Measurements from ENCODE around the gene SPSB4. TPM values are rescaled to one million over a fixed set of nuclear protein-coding genes. Genes with fewer than 3 reads are reported as not detected.

SPSB4 gene
- total and polyA plus RNA-seq, 4 donors, result 0.19 to 1.9 (median 0.87) TPM

- H3K36me3 ChIP-seq (ENCODE audit: control insufficient read depth in 4 of 4, insufficient read depth in 3 of 4, low read depth in 1 of 4, low read length in 3 of 4), result no peaks in the 10 kb centered on the region
- H3K4me1 ChIP-seq (ENCODE audit: control insufficient read depth in 4 of 4, insufficient read depth in 4 of 4, low read length in 3 of 4), result no peaks in the 10 kb centered on the region
- 89% methylated on average over 11 of the region's 11 CpGs for WGBS
- no peaks in the 10 kb centered on the region for H3K27me3 ChIP-seq (ENCODE audit: control insufficient read depth in 4 of 4, insufficient read depth in 4 of 4, low read length in 3 of 4)
- no peak for DNase-seq (ENCODE audit: low spot score)
- peaks cover 0 to 8% (median 2%) of the 10 kb centered on the region in 4 donors for H3K9me3 ChIP-seq (ENCODE audit: control insufficient read depth in 4 of 4, low read length in 3 of 4)
- H3K4me3 ChIP-seq (ENCODE audit: low read depth in 1 of 3, low read length in 3 of 3), result no peak overlapping the region
- no peak overlapping the region for H3K9ac ChIP-seq (ENCODE audit: low read depth in 1 of 2, low read length in 2 of 2)
- TF ChIP-seq NR2F2 (IDR thresholded peaks at IDR 0.05) (no peak), HNF4A (conservative IDR thresholded peaks at IDR 0.05) (no peak), EGR1 (IDR thresholded peaks at IDR 0.05; ENCODE audit: low read depth in 2 of 2) (no peak), TAF1 (conservative IDR thresholded peaks at IDR 0.05) (no peak), HNF4G (IDR thresholded peaks at IDR 0.05) (no peak), FOXA2 (IDR thresholded peaks at IDR 0.05) (no peak), SP1 (IDR thresholded peaks at IDR 0.05) (no peak), GABPA (IDR thresholded peaks at IDR 0.05 in 1 of 2, conservative IDR thresholded peaks at IDR 0.05 in 1 of 2) (no peak), JUND (IDR thresholded peaks at IDR 0.05) (no peak), FOXA1 (IDR thresholded peaks at IDR 0.05) (no peak), RAD21 (IDR thresholded peaks at IDR 0.05) (no peak), RXRA (IDR thresholded peaks at IDR 0.05) (no peak)
- TF ChIP-seq, protein P1, sequence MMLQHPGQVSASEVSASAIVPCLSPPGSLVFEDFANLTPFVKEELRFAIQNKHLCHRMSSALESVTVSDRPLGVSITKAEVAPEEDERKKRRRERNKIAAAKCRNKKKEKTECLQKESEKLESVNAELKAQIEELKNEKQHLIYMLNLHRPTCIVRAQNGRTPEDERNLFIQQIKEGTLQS (IDR thresholded peaks at IDR 0.05), result no peak
- TF ChIP-seq, protein P2, sequence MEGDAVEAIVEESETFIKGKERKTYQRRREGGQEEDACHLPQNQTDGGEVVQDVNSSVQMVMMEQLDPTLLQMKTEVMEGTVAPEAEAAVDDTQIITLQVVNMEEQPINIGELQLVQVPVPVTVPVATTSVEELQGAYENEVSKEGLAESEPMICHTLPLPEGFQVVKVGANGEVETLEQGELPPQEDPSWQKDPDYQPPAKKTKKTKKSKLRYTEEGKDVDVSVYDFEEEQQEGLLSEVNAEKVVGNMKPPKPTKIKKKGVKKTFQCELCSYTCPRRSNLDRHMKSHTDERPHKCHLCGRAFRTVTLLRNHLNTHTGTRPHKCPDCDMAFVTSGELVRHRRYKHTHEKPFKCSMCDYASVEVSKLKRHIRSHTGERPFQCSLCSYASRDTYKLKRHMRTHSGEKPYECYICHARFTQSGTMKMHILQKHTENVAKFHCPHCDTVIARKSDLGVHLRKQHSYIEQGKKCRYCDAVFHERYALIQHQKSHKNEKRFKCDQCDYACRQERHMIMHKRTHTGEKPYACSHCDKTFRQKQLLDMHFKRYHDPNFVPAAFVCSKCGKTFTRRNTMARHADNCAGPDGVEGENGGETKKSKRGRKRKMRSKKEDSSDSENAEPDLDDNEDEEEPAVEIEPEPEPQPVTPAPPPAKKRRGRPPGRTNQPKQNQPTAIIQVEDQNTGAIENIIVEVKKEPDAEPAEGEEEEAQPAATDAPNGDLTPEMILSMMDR (IDR thresholded peaks at IDR 0.05; ENCODE audit: low read depth, low read length, missing input control), result no peak
- TF ChIP-seq, protein P3, sequence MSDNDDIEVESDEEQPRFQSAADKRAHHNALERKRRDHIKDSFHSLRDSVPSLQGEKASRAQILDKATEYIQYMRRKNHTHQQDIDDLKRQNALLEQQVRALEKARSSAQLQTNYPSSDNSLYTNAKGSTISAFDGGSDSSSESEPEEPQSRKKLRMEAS (IDR thresholded peaks at IDR 0.05), result no peak
- TF ChIP-seq, protein P4, sequence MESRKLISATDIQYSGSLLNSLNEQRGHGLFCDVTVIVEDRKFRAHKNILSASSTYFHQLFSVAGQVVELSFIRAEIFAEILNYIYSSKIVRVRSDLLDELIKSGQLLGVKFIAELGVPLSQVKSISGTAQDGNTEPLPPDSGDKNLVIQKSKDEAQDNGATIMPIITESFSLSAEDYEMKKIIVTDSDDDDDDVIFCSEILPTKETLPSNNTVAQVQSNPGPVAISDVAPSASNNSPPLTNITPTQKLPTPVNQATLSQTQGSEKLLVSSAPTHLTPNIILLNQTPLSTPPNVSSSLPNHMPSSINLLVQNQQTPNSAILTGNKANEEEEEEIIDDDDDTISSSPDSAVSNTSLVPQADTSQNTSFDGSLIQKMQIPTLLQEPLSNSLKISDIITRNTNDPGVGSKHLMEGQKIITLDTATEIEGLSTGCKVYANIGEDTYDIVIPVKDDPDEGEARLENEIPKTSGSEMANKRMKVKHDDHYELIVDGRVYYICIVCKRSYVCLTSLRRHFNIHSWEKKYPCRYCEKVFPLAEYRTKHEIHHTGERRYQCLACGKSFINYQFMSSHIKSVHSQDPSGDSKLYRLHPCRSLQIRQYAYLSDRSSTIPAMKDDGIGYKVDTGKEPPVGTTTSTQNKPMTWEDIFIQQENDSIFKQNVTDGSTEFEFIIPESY (IDR thresholded peaks at IDR 0.05), result no peak
- H3K27ac ChIP-seq (ENCODE audit: low read depth in 1 of 2, low read length in 2 of 2), result no peak overlapping the region
These were observed 95.9 kb downstream of the SPSB4 start for GRCh38 chr3:141146979-141147470.

- no peak for TF ChIP-seq RXRA (IDR thresholded peaks at IDR 0.05)
- TF ChIP-seq GABPA (IDR thresholded peaks at IDR 0.05 in 1 of 2, conservative IDR thresholded peaks at IDR 0.05 in 1 of 2), result no peak
- no peak for TF ChIP-seq EGR1 (IDR thresholded peaks at IDR 0.05; ENCODE audit: low read depth in 2 of 2)
- no peak for TF ChIP-seq REST (IDR thresholded peaks at IDR 0.05)
- no peak for TF ChIP-seq TAF1 (conservative IDR thresholded peaks at IDR 0.05)
- no peak for TF ChIP-seq YY1 (IDR thresholded peaks at IDR 0.05)
- TF ChIP-seq, protein P4 (IDR thresholded peaks at IDR 0.05), result no peak
- no peak for TF ChIP-seq HNF4G (IDR thresholded peaks at IDR 0.05)
- no peak for TF ChIP-seq SP1 (IDR thresholded peaks at IDR 0.05)
- TF ChIP-seq JUND (IDR thresholded peaks at IDR 0.05), result no peak
- TF ChIP-seq FOXA1 (IDR thresholded peaks at IDR 0.05), result no peak
- peaks cover 0 to 8% (median 2%) of the 10 kb centered on the region in 4 donors for H3K9me3 ChIP-seq (ENCODE audit: control insufficient read depth in 4 of 4, low read length in 3 of 4)
- no peaks in the 10 kb centered on the region for H3K36me3 ChIP-seq (ENCODE audit: control insufficient read depth in 4 of 4, insufficient read depth in 3 of 4, low read depth in 1 of 4, low read length in 3 of 4)
- no peaks in the 10 kb centered on the region for H3K4me1 ChIP-seq (ENCODE audit: control insufficient read depth in 4 of 4, insufficient read depth in 4 of 4, low read length in 3 of 4)
- H3K27me3 ChIP-seq (ENCODE audit: control insufficient read depth in 4 of 4, insufficient read depth in 4 of 4, low read length in 3 of 4), result no peaks in the 10 kb centered on the region
- H3K9ac ChIP-seq (ENCODE audit: low read depth in 1 of 2, low read length in 2 of 2), result no peak overlapping the region
- no peak for DNase-seq (ENCODE audit: low spot score)
- H3K27ac ChIP-seq (ENCODE audit: low read depth in 1 of 2, low read length in 2 of 2), result no peak overlapping the region
- WGBS, result 77% methylated on average over 9 of the region's 9 CpGs
- no peak overlapping the region for H3K4me3 ChIP-seq (ENCODE audit: low read depth in 1 of 3, low read length in 3 of 3)
These were observed 96.5 kb downstream of the SPSB4 start for GRCh38 chr3:141147657-141148056.

Data from liver (tissue), 9 donors.